ENCODE data around the gene SLC22A4. TPM values are rescaled to one million over a fixed set of nuclear protein-coding genes. Genes with fewer than 3 reads are reported as not detected.

The SLC22A4 gene
- total RNA-seq, 1 donor from 2014 or later: 1.8 TPM

DNA sequence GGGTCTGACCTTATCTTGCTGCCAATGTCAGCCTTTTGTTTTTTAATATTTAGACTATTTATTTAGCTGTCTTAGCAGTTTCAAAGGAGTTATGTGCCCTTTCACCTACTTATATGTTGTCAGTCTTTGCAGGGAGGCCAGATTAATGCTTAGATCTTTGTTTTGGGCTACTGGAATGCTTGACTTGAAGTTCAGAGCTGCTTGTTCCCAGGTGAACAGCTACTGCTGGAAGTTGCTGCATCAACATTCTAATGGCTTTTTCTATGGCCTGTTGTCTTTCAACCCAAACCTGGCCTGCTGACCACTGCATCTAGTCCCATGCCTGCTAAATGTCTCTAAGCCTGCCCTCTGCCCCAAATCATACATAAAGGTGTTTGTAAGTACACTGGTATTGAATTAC lies 78.3 kb downstream of the SLC22A4 start:
- Histone ChIP-seq H3K36me3 (ENCODE audit: control insufficient read depth, insufficient read depth, low read length) (no peaks in the 10 kb centered on the region), H3K4me3 (ENCODE audit: low read depth, low read length) (no peak overlapping the region), H3K27me3 (ENCODE audit: control insufficient read depth, insufficient read depth, low read length) (no peaks in the 10 kb centered on the region)
- no peak for DNase-seq (ENCODE audit: low read depth)
- TF ChIP-seq, protein P1, sequence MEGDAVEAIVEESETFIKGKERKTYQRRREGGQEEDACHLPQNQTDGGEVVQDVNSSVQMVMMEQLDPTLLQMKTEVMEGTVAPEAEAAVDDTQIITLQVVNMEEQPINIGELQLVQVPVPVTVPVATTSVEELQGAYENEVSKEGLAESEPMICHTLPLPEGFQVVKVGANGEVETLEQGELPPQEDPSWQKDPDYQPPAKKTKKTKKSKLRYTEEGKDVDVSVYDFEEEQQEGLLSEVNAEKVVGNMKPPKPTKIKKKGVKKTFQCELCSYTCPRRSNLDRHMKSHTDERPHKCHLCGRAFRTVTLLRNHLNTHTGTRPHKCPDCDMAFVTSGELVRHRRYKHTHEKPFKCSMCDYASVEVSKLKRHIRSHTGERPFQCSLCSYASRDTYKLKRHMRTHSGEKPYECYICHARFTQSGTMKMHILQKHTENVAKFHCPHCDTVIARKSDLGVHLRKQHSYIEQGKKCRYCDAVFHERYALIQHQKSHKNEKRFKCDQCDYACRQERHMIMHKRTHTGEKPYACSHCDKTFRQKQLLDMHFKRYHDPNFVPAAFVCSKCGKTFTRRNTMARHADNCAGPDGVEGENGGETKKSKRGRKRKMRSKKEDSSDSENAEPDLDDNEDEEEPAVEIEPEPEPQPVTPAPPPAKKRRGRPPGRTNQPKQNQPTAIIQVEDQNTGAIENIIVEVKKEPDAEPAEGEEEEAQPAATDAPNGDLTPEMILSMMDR (IDR thresholded peaks at IDR 0.05; ENCODE audit: insufficient read depth, low read length, poor library complexity, severe bottlenecking): no peak

DNA sequence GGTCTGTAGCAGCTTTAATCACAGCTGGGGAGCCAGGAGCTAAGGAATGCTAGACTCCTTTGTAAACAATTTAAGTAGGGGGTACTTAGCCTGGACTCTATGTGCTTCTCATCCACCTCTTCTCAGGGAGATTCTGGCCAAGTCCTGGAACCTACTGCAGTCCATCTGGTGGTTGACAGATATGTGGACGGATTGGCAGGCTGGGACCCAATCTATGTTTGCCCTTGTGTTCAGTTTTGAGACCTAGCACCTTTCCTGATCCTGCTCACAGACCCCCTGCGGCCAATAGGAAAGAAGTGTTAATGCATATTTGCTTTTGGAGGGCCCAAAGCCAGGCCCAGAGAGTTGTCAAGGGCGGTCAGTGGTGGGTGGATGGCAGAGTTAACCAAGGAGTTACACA lies 81.8 kb downstream of the SLC22A4 start:
- DNase-seq (ENCODE audit: low read depth): no peak
- Histone ChIP-seq H3K27me3 (ENCODE audit: control insufficient read depth, insufficient read depth, low read length) (no peaks in the 10 kb centered on the region), H3K36me3 (ENCODE audit: control insufficient read depth, insufficient read depth, low read length) (no peaks in the 10 kb centered on the region), H3K4me3 (ENCODE audit: low read depth, low read length) (no peak overlapping the region)
- TF ChIP-seq, protein P1 (IDR thresholded peaks at IDR 0.05; ENCODE audit: insufficient read depth, low read length, poor library complexity, severe bottlenecking): no peak

DNA sequence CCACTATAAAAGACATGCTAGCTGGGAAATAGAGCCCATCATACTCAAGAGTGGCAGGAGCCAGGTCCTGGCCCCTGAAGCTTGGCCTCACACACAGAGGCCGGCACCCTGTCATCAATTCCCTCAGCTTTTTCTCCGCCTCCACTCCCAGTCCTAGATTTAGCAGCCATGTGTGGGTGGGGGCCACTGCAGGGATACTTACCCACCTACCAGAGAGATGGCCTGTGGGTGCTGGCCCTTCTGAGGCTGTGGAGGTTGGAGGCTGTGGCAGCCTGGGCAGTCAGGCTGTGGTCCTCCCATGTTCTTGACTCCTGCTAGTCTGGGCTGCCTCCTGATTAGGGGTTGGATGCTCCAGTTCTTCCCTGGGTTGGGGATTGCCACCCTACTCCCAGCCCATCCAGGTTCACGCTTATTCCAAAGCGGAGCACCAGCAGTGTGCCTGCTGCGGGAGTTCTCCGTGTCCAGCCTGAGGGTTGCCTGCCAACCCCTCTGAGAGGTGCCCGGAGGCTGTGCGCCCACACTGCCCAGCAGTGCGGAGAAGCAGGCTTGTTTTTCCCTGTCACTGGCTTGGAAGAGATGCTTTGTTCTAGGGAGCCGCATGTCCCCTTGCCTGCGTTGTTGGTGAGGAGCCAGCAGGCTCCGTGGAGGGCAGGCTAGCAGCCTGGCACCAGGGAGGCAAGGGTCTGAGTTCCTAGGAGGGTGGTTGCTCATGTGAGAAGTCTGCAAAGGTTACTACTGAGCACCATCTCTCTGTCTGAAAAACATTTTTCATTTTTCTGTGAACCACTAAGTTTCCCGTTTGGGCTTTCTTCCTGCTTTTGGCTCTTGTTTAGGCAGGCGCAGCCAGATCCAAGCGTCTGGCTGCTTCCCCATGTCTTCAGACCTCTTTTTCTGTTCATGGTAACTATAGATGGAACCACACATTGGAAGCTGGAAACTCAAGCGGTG lies 82.8 kb downstream of the SLC22A4 start:
- Histone ChIP-seq H3K4me3 (ENCODE audit: low read depth, low read length) (no peak overlapping the region), H3K36me3 (ENCODE audit: control insufficient read depth, insufficient read depth, low read length) (no peaks in the 10 kb centered on the region), H3K27me3 (ENCODE audit: control insufficient read depth, insufficient read depth, low read length) (no peaks in the 10 kb centered on the region)
- DNase-seq (ENCODE audit: low read depth): no peak
- TF ChIP-seq, protein P1 (IDR thresholded peaks at IDR 0.05; ENCODE audit: insufficient read depth, low read length, poor library complexity, severe bottlenecking): no peak

DNA sequence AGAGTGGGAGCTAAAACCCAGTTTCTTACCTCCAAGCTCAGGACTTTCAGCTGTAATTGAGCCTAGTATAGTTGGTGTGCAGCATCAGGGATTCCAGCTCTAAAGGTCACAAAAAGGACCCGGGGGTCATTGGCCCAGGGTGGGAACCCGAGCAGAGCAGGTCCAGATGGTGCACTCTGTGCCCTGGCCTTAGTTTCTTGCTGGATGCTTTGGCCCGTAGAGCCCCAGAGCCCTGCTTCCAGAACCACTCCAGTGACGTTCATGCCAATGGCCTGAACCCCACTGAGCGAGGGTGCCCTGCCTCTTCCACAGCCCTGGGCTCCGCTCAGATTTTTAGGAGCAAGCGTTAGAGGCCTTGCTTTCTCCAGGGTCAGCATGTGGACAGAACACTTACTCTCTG lies 83.5 kb downstream of the SLC22A4 start:
- H3K36me3 ChIP-seq (ENCODE audit: control insufficient read depth, insufficient read depth, low read length): no peaks in the 10 kb centered on the region
- TF ChIP-seq, protein P1 (IDR thresholded peaks at IDR 0.05; ENCODE audit: insufficient read depth, low read length, poor library complexity, severe bottlenecking): no peak
- DNase-seq (ENCODE audit: low read depth): no peak
- no peaks in the 10 kb centered on the region for H3K27me3 ChIP-seq (ENCODE audit: control insufficient read depth, insufficient read depth, low read length)
- H3K4me3 ChIP-seq (ENCODE audit: low read depth, low read length): no peak overlapping the region

DNA sequence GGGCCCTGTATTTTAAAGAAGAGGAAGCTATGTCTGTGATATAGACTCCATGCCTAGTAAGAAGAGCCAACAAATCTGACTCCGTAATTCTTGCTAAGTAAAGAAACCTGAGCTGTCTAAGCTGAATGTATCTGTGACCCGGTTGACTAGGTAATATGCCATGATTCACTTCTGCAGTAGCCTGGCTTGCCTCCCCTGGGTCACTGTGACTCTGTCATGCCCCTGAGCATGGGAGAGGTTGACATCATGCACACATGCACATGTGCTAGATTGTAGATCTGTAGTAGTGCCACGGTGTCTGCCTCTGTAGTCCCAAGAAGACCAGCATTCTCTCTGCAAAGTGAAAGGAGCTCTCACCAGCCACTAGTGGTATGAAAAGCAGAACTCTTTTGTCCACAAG lies 84.4 kb downstream of the SLC22A4 start:
- no peak overlapping the region for H3K4me3 ChIP-seq (ENCODE audit: low read depth, low read length)

More for the DNA sequence above, 84.4 kb downstream of the SLC22A4 start:
- TF ChIP-seq, protein P1 (IDR thresholded peaks at IDR 0.05; ENCODE audit: insufficient read depth, low read length, poor library complexity, severe bottlenecking): no peak
- Histone ChIP-seq H3K36me3 (ENCODE audit: control insufficient read depth, insufficient read depth, low read length) (no peaks in the 10 kb centered on the region), H3K27me3 (ENCODE audit: control insufficient read depth, insufficient read depth, low read length) (no peaks in the 10 kb centered on the region)
- no peak for DNase-seq (ENCODE audit: low read depth)
